Spleen (tissue), 11 donors: Measurements from ENCODE around the gene DIS3L. TPM values are rescaled to one million over a fixed set of nuclear protein-coding genes. Genes with fewer than 3 reads are reported as not detected.

Source experiments
- DNase-seq: peaks from one replicate; pipeline ENCODE4 v3.0.0-alpha.2; 2020
- H3K27ac ChIP-seq, 8 donors: fragments of 200-600 bp; sonication (generic) in 7 of 8; 1 replicate in 4 of 8; 2 replicates in 4 of 8; pipeline versions ENCODE4 v1.5.0 to v1.8.0; 2016 to 2021; ENCODE audit warnings: inconsistent platforms in 4 of 8, mild to moderate bottlenecking in 4 of 8, moderate library complexity in 1 of 8
- H3K27me3 ChIP-seq, 7 donors: fragments of 200-600 bp; sonication (generic) in 6 of 7; replicated peaks in 1 of 7; 1 replicate in 4 of 7; 2 replicates in 3 of 7; pipeline versions ENCODE4 v1.5.0 to v1.8.0; 2016 to 2021; ENCODE audit warnings: inconsistent platforms in 3 of 7, mild to moderate bottlenecking in 1 of 7
- H3K36me3 ChIP-seq, 6 donors: fragments of 200-600 bp; sonication (generic) in 5 of 6; 1 replicate in 4 of 6; 2 replicates in 2 of 6; pipeline versions ENCODE4 v1.5.0 to v1.8.0; 2016 to 2021; ENCODE audit warnings: inconsistent platforms in 2 of 6
- H3K4me1 ChIP-seq, 6 donors: fragments of 200-600 bp; sonication (generic) in 5 of 6; 1 replicate in 3 of 6; 2 replicates in 3 of 6; pipeline versions ENCODE4 v1.5.0 to v1.8.0; 2016 to 2021; ENCODE audit warnings: inconsistent platforms in 3 of 6
- H3K4me3 ChIP-seq, 8 donors: fragments of 200-600 bp; sonication (generic) in 7 of 8; 1 replicate in 4 of 8; 2 replicates in 4 of 8; pipeline versions ENCODE4 v1.5.0 to v1.8.0; 2016 to 2021; ENCODE audit warnings: inconsistent platforms in 4 of 8, mild to moderate bottlenecking in 4 of 8, moderate library complexity in 2 of 8
- H3K9me3 ChIP-seq, 8 donors: fragments of 200-600 bp; sonication (generic) in 7 of 8; 1 replicate in 4 of 8; 2 replicates in 4 of 8; pipeline versions ENCODE4 v1.5.0 to v1.8.0; 2016 to 2021; ENCODE audit warnings: inconsistent platforms in 4 of 8
- POLR2A ChIP-seq, 3 donors: fragments of 450-650 bp; IDR thresholded peaks; one replicate each; pipeline ENCODE4 v1.5.1; 2017; ENCODE audit warnings: antibody characterized with exemption in 3 of 3, mild to moderate bottlenecking in 1 of 3
- POLR2AphosphoS5 ChIP-seq, 3 donors: sonication (generic); formaldehyde crosslinking; IDR thresholded peaks; one replicate each; pipeline ENCODE4 v1.5.1; 2017; ENCODE audit warnings: antibody characterized with exemption in 3 of 3
- WGBS, 5 donors: extraction: QIAGEN DNeasy Blood & Tissue Kit in 3 of 5; methylation state at CpG; one replicate each; pipeline versions ENCODE4 v1.1.5 to v1.1.7; 2013 to 2018; 5-methylcytosine and 5-hydroxymethylcytosine counted together
- intact Hi-C: fragments of 100-400 bp; cut with DNase I; formaldehyde crosslinking; loops from one replicate; pipeline ENCODE4 v1.15.0; 2023; ENCODE audit warnings: low total_unique reads
- polyA plus RNA-seq, 3 donors: library from polyadenylated mRNA; stranded (reverse); fragments of 200-250 nt; gene quantifications; one replicate each; pipeline ENCODE4 v1.2.1, GENCODE V29; 2013
- total RNA-seq, 7 donors: library from RNA; depleted of rRNA in 3 of 7; stranded (reverse); fragments of >200 nt in 3 of 7; fragmentation: NEBNext Ultra II Directional in 4 of 7; extraction: Animal tissue kit (Norgen Biotek cat#: 25700) in 4 of 7; gene quantifications; one replicate each; pipeline versions ENCODE4 v1.1.0 to v1.2.1, GENCODE V29; 2016 to 2021
- TF ChIP-seq, protein P1 (sequence below), 11 experiments: fragments of 200-600 bp in 7 of 11; fragments of 450-650 bp in 4 of 11; sonication (generic) in 4 of 11; IDR thresholded peaks in 8 of 11; conservative IDR thresholded peaks in 3 of 11; 1 replicate in 7 of 11; 2 replicates in 4 of 11; pipeline versions ENCODE4 v1.4.0 to v1.8.0; 2016 to 2021; ENCODE audit warnings: antibody characterized with exemption in 11 of 11, inconsistent platforms in 4 of 11, mild to moderate bottlenecking in 1 of 11
- donor health status: healthy with polysubstance abuse.
- donor health status: DM: no; HTN: no; CAD: no; lungs with moderate emphysema.
- donor health status: DM: no; HTN: no; CAD: no.
- donor health status: Bipolar disorder and iron deficiency.
- donor health status: healthy.
- donor health status: DM: no; HTN: no; CAD: no.
- donor health status: DM: yes; HTN: yes; CAD: no.

Gene DIS3L
- total and polyA plus RNA-seq, 10 donors, result 8.8 to 30.7 (median 25.4) TPM

DNA sequence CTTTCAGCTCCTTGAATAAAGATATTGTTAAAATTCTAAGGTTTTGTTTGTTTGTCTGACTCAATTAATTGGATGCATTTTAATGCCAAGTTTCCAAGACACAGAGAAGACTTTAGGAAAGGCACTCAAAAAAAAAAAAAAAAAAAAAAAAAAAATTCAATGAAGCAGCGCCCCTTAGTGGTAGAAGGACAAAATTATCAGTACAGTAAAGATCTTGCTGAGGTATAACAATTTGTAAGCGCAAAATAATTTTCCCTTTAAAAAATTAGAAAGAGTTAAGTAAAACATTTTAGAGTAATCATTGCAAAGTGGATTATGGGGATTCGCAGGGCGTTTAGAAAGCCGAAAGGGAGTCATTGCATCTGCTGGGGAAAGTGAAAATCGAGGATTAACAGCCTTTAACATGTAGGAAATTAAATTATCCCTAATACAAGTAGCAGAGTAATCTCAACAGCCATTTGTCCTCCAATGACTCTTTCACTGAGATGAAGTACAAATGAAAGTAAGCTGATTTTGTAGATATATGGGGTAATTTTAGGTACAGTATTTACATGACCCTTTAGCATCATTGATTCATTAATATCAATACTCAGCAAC, 5.8 kb upstream of the DIS3L start:
- H3K27me3 ChIP-seq, result no peaks in the 10 kb centered on the region
- no peak for DNase-seq
- TF ChIP-seq, protein P1, sequence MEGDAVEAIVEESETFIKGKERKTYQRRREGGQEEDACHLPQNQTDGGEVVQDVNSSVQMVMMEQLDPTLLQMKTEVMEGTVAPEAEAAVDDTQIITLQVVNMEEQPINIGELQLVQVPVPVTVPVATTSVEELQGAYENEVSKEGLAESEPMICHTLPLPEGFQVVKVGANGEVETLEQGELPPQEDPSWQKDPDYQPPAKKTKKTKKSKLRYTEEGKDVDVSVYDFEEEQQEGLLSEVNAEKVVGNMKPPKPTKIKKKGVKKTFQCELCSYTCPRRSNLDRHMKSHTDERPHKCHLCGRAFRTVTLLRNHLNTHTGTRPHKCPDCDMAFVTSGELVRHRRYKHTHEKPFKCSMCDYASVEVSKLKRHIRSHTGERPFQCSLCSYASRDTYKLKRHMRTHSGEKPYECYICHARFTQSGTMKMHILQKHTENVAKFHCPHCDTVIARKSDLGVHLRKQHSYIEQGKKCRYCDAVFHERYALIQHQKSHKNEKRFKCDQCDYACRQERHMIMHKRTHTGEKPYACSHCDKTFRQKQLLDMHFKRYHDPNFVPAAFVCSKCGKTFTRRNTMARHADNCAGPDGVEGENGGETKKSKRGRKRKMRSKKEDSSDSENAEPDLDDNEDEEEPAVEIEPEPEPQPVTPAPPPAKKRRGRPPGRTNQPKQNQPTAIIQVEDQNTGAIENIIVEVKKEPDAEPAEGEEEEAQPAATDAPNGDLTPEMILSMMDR (IDR thresholded peaks at IDR 0.05 in 8 of 11, conservative IDR thresholded peaks at IDR 0.05 in 3 of 11), result peak in 10 of 11 experiments; percentile 18 to 73 (median 60)
- TF ChIP-seq POLR2A (IDR thresholded peaks at IDR 0.05), result no peak
- intact Hi-C loops, result loop anchor here (5.0 kb wide), 1 partner anchor 305 kb away; no protein-coding TSS in a partner anchor
- H3K4me1 ChIP-seq, result peaks cover 1 to 42% (median 15%) of the 10 kb centered on the region in 6 donors
- H3K27ac ChIP-seq, result no peak overlapping the region
- H3K36me3 ChIP-seq, result peaks cover 0 to 5% (median 0%) of the 10 kb centered on the region in 6 donors
- no peaks in the 10 kb centered on the region for H3K9me3 ChIP-seq
- 16 to 20% (median 19%) methylated on average over 6 of the region's 6 CpGs for WGBS, 5 donors
- H3K4me3 ChIP-seq, result no peak overlapping the region

DNA sequence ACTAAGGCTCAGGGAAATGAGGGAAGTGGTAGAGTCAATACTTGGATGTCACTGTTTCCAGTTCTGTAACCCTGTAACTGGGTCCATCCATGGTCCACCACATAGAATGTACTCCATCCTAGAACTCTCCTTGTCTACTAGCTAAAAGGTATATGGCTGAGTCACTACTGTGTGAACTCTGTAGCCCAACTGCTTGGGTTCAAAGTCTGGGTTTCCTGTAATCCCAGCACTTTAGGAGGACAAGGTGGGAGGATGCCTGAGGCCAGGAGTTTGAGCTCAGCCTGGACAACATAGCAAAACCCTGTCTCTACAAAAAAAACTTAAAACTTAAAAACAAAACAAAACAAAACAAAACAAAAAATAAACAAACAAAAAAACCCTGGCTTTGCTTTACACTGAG, 5.3 kb upstream of the DIS3L start:
- no peak for DNase-seq
- peaks cover 7 to 48% (median 20%) of the 10 kb centered on the region in 6 donors for H3K4me1 ChIP-seq
- TF ChIP-seq, protein P1 (IDR thresholded peaks at IDR 0.05 in 8 of 11, conservative IDR thresholded peaks at IDR 0.05 in 3 of 11), result no peak
- TF ChIP-seq POLR2A (IDR thresholded peaks at IDR 0.05), result no peak
- no peak for TF ChIP-seq POLR2AphosphoS5 (IDR thresholded peaks at IDR 0.05)
- intact Hi-C loops, result loop anchor here (5.0 kb wide), 1 partner anchor 306 kb away; no protein-coding TSS in a partner anchor
- H3K4me3 ChIP-seq, result no peak overlapping the region
- H3K27ac ChIP-seq, result no peak overlapping the region
- H3K27me3 ChIP-seq, result no peaks in the 10 kb centered on the region
- peaks cover 0 to 5% (median 0%) of the 10 kb centered on the region in 6 donors for H3K36me3 ChIP-seq
- H3K9me3 ChIP-seq, result no peaks in the 10 kb centered on the region

- intact Hi-C loops, result loop anchor here (5.0 kb wide), 1 partner anchor 306 kb away; no protein-coding TSS in a partner anchor
Observed at GRCh38 chr15:66288551-66289185, 4.7 kb upstream of the DIS3L start.

More at GRCh38 chr15:66288551-66289185, 4.7 kb upstream of the DIS3L start:
- WGBS, 5 donors, result 79 to 84% (median 82%) methylated on average over 6 of the region's 6 CpGs
- Histone ChIP-seq H3K4me1 (peaks cover 7 to 50% (median 22%) of the 10 kb centered on the region in 6 donors), H3K27me3 (no peaks in the 10 kb centered on the region), H3K4me3 (no peak overlapping the region), H3K27ac (no peak overlapping the region), H3K9me3 (no peaks in the 10 kb centered on the region), H3K36me3 (peaks cover 0 to 5% (median 0%) of the 10 kb centered on the region in 6 donors)
- TF ChIP-seq POLR2AphosphoS5 (IDR thresholded peaks at IDR 0.05) (no peak), POLR2A (IDR thresholded peaks at IDR 0.05) (no peak)
- TF ChIP-seq, protein P1 (IDR thresholded peaks at IDR 0.05 in 8 of 11, conservative IDR thresholded peaks at IDR 0.05 in 3 of 11), result no peak
- no peak for DNase-seq
